Keratinocyte (primary cell): ENCODE data around the gene TYROBP. TPM values are rescaled to one million over a fixed set of nuclear protein-coding genes. Genes with fewer than 3 reads are reported as not detected.

Source experiments
- DNase-seq: peaks from one replicate; pipeline ENCODE4 v3.0.0-alpha.2; 2011; ENCODE audit warnings: low read depth, missing footprints, low spot score
- FAIRE-seq: peaks from 2 replicates; lab custom pipeline; 2011; peaks lifted over from hg19 to GRCh38; lab: Jason Lieb, UNC
- H2AFZ ChIP-seq: 2 replicates; pipeline ENCODE4 v1.6.0; 2012; ENCODE audit warnings: low read length, control low read depth, inconsistent platforms; ENCODE audit not compliant: control insufficient read depth
- H3K27ac ChIP-seq: 2 replicates; pipeline ENCODE4 v1.5.1; 2011; ENCODE audit warnings: low read length; ENCODE audit not compliant: control insufficient read depth, insufficient read depth
- H3K27me3 ChIP-seq: 3 replicates; pipeline ENCODE4 v1.6.0; 2011; ENCODE audit warnings: low read length; ENCODE audit not compliant: control insufficient read depth, insufficient read depth; ENCODE audit errors: extremely low read depth
- H3K36me3 ChIP-seq, 2 experiments: 2 replicates in 1 of 2; 3 replicates in 1 of 2; pipeline ENCODE4 v1.5.1; 2011; ENCODE audit warnings: low read length in 2 of 2, mild to moderate bottlenecking in 1 of 2; ENCODE audit not compliant: control insufficient read depth in 2 of 2, insufficient read depth in 2 of 2; ENCODE audit errors: extremely low read depth in 1 of 2
- H3K4me1 ChIP-seq: 3 replicates; pipeline ENCODE4 v1.5.1; 2011; ENCODE audit warnings: low read length; ENCODE audit not compliant: control insufficient read depth, insufficient read depth; ENCODE audit errors: extremely low read depth
- H3K4me2 ChIP-seq: 3 replicates; pipeline ENCODE4 v1.6.0; 2011; ENCODE audit warnings: low read depth, low read length; ENCODE audit not compliant: control insufficient read depth, insufficient read depth; ENCODE audit errors: extremely low read depth
- H3K4me3 ChIP-seq, 3 experiments: fragments of 200-600 bp in 1 of 3; sonication (generic) in 1 of 3; 2 replicates in 2 of 3; 3 replicates in 1 of 3; pipeline ENCODE4 v1.5.1; 2011 to 2016; ENCODE audit warnings: low read length in 3 of 3, mild to moderate bottlenecking in 3 of 3, control low read depth in 2 of 3, inconsistent platforms in 1 of 3, low read depth in 1 of 3, mixed read lengths in 1 of 3, mixed run types in 1 of 3, moderate library complexity in 1 of 3; ENCODE audit not compliant: control insufficient read depth in 2 of 3, insufficient read depth in 2 of 3; ENCODE audit errors: extremely low read depth in 1 of 3
- H3K79me2 ChIP-seq: 2 replicates; pipeline ENCODE4 v1.6.0; 2012; ENCODE audit warnings: low read length; ENCODE audit not compliant: control insufficient read depth, insufficient read depth
- H3K9ac ChIP-seq: 3 replicates; pipeline ENCODE4 v1.6.0; 2011; ENCODE audit warnings: low read length; ENCODE audit not compliant: control insufficient read depth, insufficient read depth; ENCODE audit errors: extremely low read depth
- H3K9me1 ChIP-seq: 3 replicates; pipeline ENCODE4 v1.6.0; 2011; ENCODE audit warnings: low read length; ENCODE audit not compliant: control insufficient read depth, insufficient read depth; ENCODE audit errors: extremely low read depth
- H3K9me3 ChIP-seq: 2 replicates; pipeline ENCODE4 v1.5.1; 2012; ENCODE audit warnings: low read depth, low read length; ENCODE audit not compliant: control insufficient read depth
- H4K20me1 ChIP-seq: 3 replicates; pipeline ENCODE4 v1.6.0; 2011; ENCODE audit warnings: low read length; ENCODE audit not compliant: control insufficient read depth, insufficient read depth; ENCODE audit errors: extremely low read depth
- CTCF ChIP-seq, 3 experiments: IDR thresholded peaks in 1 of 3; conservative IDR thresholded peaks in 1 of 3; optimal IDR thresholded peaks in 1 of 3; 2 replicates in 2 of 3; 3 replicates in 1 of 3; pipeline versions ENCODE3 to v1.5.1; 2011; ENCODE audit warnings: low read length in 3 of 3, mild to moderate bottlenecking in 3 of 3, moderate library complexity in 2 of 3, control low read depth in 1 of 3, inconsistent platforms in 1 of 3; ENCODE audit not compliant: insufficient read depth in 2 of 3; ENCODE audit errors: extremely low read depth in 1 of 3
- EZH2 ChIP-seq: IDR thresholded peaks from one replicate; pipeline ENCODE4 v1.6.1; 2012; ENCODE audit warnings: inconsistent platforms, mild to moderate bottlenecking, low read length, moderate library complexity
- dilution Hi-C: fragments of 300-500 bp; cut with MboI; formaldehyde crosslinking; loops from one replicate; pipeline ENCODE4 v1.7.0; 2020; ENCODE audit warnings: low sequenced_read_pairs; ENCODE audit not compliant: extremely low pct_ligation_motif_present
- polyA plus RNA-seq, 5 experiments: library from polyadenylated mRNA; depleted of rRNA in 3 of 5; stranded (reverse) in 3 of 5; stranded (forward) in 1 of 5; unstranded in 1 of 5; fragments of >200 nt; gene quantifications; 1 replicate in 1 of 5; 2 replicates in 3 of 5; 3 replicates in 1 of 5; pipeline versions ENCODE4 v1.2.1 to v1.2.3, GENCODE V29; 2011 to 2012; ENCODE audit warnings: missing spikeins in 2 of 5, low read depth in 1 of 5, low replicate concordance in 1 of 5
- small RNA-seq, 3 experiments: library from RNA; depleted of rRNA; stranded (forward); fragments of <200 nt; gene quantifications; one replicate each; pipeline ENCODE3, GENCODE V24; 2012; ENCODE audit warnings: low read depth in 3 of 3, low replicate concordance in 1 of 3; ENCODE audit not compliant: insufficient read length in 3 of 3

Gene TYROBP
- polyA plus RNA-seq, 1 donor (not counting 4 experiments of a cell fraction or from before 2014, with no cell fraction given): not detected

GRCh38 chr19:35856546-35857149 lies 51.4 kb downstream of the TYROBP start, which contains the start of gene KIRREL2:
TSS of gene KIRREL2 (plus strand) at chr19:35856911. CDS start at chr19:35857120, 209 bp downstream.
- no peak for DNase-seq
- no peak within 1 kb of the TSS for H3K27ac ChIP-seq
- no peaks in the 10 kb centered on the region for H3K9me1 ChIP-seq
- no peaks in the 10 kb centered on the region for H3K79me2 ChIP-seq
- peak within 1 kb of the TSS; percentile 28 to 59 (median 54) for H3K4me3 ChIP-seq
- dilution Hi-C loops: no loop called here
- peak within 1 kb of the TSS; percentile 56 for H2AFZ ChIP-seq
- no peaks in the 10 kb centered on the region for H4K20me1 ChIP-seq
- TF ChIP-seq EZH2: peak; percentile 53
- no peak for TF ChIP-seq CTCF (optimal IDR thresholded peaks at IDR 0.05 in 1 of 3, IDR thresholded peaks at IDR 0.05 in 1 of 3, conservative IDR thresholded peaks at IDR 0.05 in 1 of 3; ENCODE audit: extremely low read depth in 1 of 3, insufficient read depth in 2 of 3, low read length in 3 of 3)
- H3K4me1 ChIP-seq: no peaks in the 10 kb centered on the region
- H3K36me3 ChIP-seq: no peaks in the 10 kb centered on the region
- H3K9me3 ChIP-seq: no peaks in the 10 kb centered on the region
- peaks cover 52% of the 10 kb centered on the region for H3K27me3 ChIP-seq
- H3K9ac ChIP-seq: no peak within 1 kb of the TSS
- no peak for FAIRE-seq
- peak within 1 kb of the TSS; percentile 66 for H3K4me2 ChIP-seq

Small RNA genes lying within 50 kb of the gene (small RNA-seq; reads per million reads assigned to genes)
- 0 reads per million in 3 experiments for gene AF038458.1
- 0 reads per million in 3 experiments for gene RN7SL402P

Other genes with a start within 250 kb of the TYROBP start
- 0.05 to 0.15 TPM (median 0.09 TPM) in 3 replicates for gene UPK1A, start 241.8 kb downstream of the TYROBP start, polyA plus RNA-seq
- gene ZBTB32, start 203.7 kb downstream of the TYROBP start, polyA plus RNA-seq: not detected in 3 replicates
- 7.7 to 16.7 TPM (median 8.8 TPM) in 3 replicates for gene KMT2B, start 190.3 kb downstream of the TYROBP start, polyA plus RNA-seq
- 0.27 to 1.2 TPM (median 0.34 TPM) in 3 replicates for gene IGFLR1, start 165.8 kb downstream of the TYROBP start, polyA plus RNA-seq
- 8.9 to 14.7 TPM (median 11.4 TPM) in 3 replicates for gene U2AF1L4, start 162.9 kb downstream of the TYROBP start, polyA plus RNA-seq
- gene PSENEN, start 162.6 kb downstream of the TYROBP start, polyA plus RNA-seq: 36.2 to 53.8 TPM (median 49.7 TPM) in 3 replicates
- 6.7 to 11.8 TPM (median 9.2 TPM) in 3 replicates for gene LIN37, start 159.7 kb downstream of the TYROBP start, polyA plus RNA-seq
- not detected in 3 replicates for gene HSPB6, start 151.3 kb downstream of the TYROBP start, polyA plus RNA-seq
- gene PROSER3, start 150.1 kb downstream of the TYROBP start, polyA plus RNA-seq: 5.3 to 15.5 TPM (median 5.5 TPM) in 3 replicates
- gene ARHGAP33, start 132.7 kb downstream of the TYROBP start, polyA plus RNA-seq: 0.23 to 0.93 TPM (median 0.49 TPM) in 3 replicates
- not detected in 3 replicates for gene PRODH2, start 95.5 kb downstream of the TYROBP start, polyA plus RNA-seq
- not detected in 3 replicates for gene NPHS1, start 55.8 kb downstream of the TYROBP start, polyA plus RNA-seq
- 0.02 TPM in 1 of 3 replicates, not detected in the others for gene KIRREL2, start 51.4 kb downstream of the TYROBP start, polyA plus RNA-seq
- 0.50 to 0.95 TPM (median 0.66 TPM) in 3 replicates for gene APLP1, start 39.7 kb downstream of the TYROBP start, polyA plus RNA-seq
- 3.9 to 6.0 TPM (median 5.0 TPM) in 3 replicates for gene NFKBID, start 7.8 kb downstream of the TYROBP start, polyA plus RNA-seq
- 0.19 to 0.30 TPM (median 0.25 TPM) in 3 replicates for gene HCST, start 5.8 kb downstream of the TYROBP start, polyA plus RNA-seq
- gene LRFN3, start 28.1 kb upstream of the TYROBP start, polyA plus RNA-seq: 0.73 to 6.1 TPM (median 0.90 TPM) in 3 replicates
- gene SDHAF1, start 86.9 kb upstream of the TYROBP start, polyA plus RNA-seq: 7.3 to 11.9 TPM (median 8.0 TPM) in 3 replicates
- gene SYNE4, start 100.5 kb upstream of the TYROBP start, polyA plus RNA-seq: 0.19 to 0.72 TPM (median 0.28 TPM) in 3 replicates
- 27.8 to 37.1 TPM (median 36.7 TPM) in 3 replicates for gene ALKBH6, start 105.9 kb upstream of the TYROBP start, polyA plus RNA-seq
- gene CLIP3, start 124.6 kb upstream of the TYROBP start, polyA plus RNA-seq: 0.38 to 0.76 TPM (median 0.63 TPM) in 3 replicates
- gene THAP8, start 146.0 kb upstream of the TYROBP start, polyA plus RNA-seq: 1.4 to 3.6 TPM (median 1.8 TPM) in 3 replicates
- 0.98 to 3.7 TPM (median 2.3 TPM) in 3 replicates for gene WDR62, start 146.6 kb upstream of the TYROBP start, polyA plus RNA-seq
- gene OVOL3, start 202.8 kb upstream of the TYROBP start, polyA plus RNA-seq: not detected in 3 replicates
- 31.3 to 63.2 TPM (median 34.3 TPM) in 3 replicates for gene POLR2I, start 206.6 kb upstream of the TYROBP start, polyA plus RNA-seq
- gene TBCB, start 207.2 kb upstream of the TYROBP start, polyA plus RNA-seq: 179 to 193 TPM (median 183 TPM) in 3 replicates
- 778 to 884 TPM (median 832 TPM) in 3 replicates for gene CAPNS1, start 231.8 kb upstream of the TYROBP start, polyA plus RNA-seq
- 1.6 to 7.1 TPM (median 2.6 TPM) in 3 replicates for gene COX7A1, start 244.2 kb upstream of the TYROBP start, polyA plus RNA-seq